PC-9 (cell line): Measurements from ENCODE around the gene SEMA4F. TPM values are rescaled to one million over a fixed set of nuclear protein-coding genes. Genes with fewer than 3 reads are reported as not detected.

Experiments used
- BruUV-seq: library from RNA; stranded (reverse); fragments of 400-500 nt; replicated peaks from 2 replicates; lab custom pipeline; 2021; lab: Mats Ljungman, UMichigan
- CTCF ChIA-PET: fragments of 300-600 bp; sonication (Branson Sonifier 250); formaldehyde crosslinking; loops from one replicate; lab custom pipeline; 2022; ENCODE audit warnings: antibody characterized with exemption; lab: Charles Lee
- POLR2A ChIA-PET: fragments of 300-600 bp; sonication (Branson Sonifier 250); formaldehyde crosslinking; loops from one replicate; lab custom pipeline; 2022; ENCODE audit warnings: antibody characterized with exemption; ENCODE audit not compliant: unreplicated experiment; lab: Charles Lee
- DNase-seq, 2 experiments: peaks; one replicate each; pipeline versions ENCODE4 v3.0.0 to v3.0.0-alpha.2; 2015 to 2022; ENCODE audit warnings: mixed read lengths in 1 of 2
- H2AFZ ChIP-seq: fragments of 200-600 bp; sonication (generic); 2 replicates; pipeline ENCODE4 v1.8.1; 2017; ENCODE audit warnings: antibody characterized with exemption
- H3F3A ChIP-seq: fragments of 200-600 bp; sonication (generic); 2 replicates; pipeline ENCODE4 v1.8.1; 2017; ENCODE audit warnings: antibody characterized with exemption, mild to moderate bottlenecking, low read depth; ENCODE audit not compliant: insufficient read depth
- H3K27ac ChIP-seq: fragments of 200-600 bp; sonication (generic); 2 replicates; pipeline ENCODE4 v1.6.1; 2016; ENCODE audit warnings: mixed run types
- H3K27me3 ChIP-seq: fragments of 200-600 bp; sonication (generic); 2 replicates; pipeline ENCODE4 v1.6.1; 2016; ENCODE audit warnings: low read depth, mixed run types; ENCODE audit not compliant: insufficient read depth
- H3K36me3 ChIP-seq: fragments of 200-600 bp; sonication (generic); 2 replicates; pipeline ENCODE4 v1.6.1; 2016; ENCODE audit warnings: low read depth, mixed run types
- H3K4me1 ChIP-seq: fragments of 200-600 bp; sonication (generic); replicated peaks from 2 replicates; pipeline ENCODE4 v1.6.1; 2016; ENCODE audit warnings: mixed run types; ENCODE audit not compliant: insufficient read depth
- H3K4me2 ChIP-seq: fragments of 200-600 bp; sonication (generic); 2 replicates; pipeline ENCODE4 v1.6.1; 2017; ENCODE audit warnings: mixed run types
- H3K4me3 ChIP-seq: fragments of 200-600 bp; sonication (generic); 2 replicates; pipeline ENCODE4 v1.6.1; 2016; ENCODE audit warnings: mixed run types
- H3K79me2 ChIP-seq: fragments of 200-600 bp; sonication (generic); 2 replicates; pipeline ENCODE4 v1.6.1; 2017; ENCODE audit warnings: low read depth, mixed run types
- H3K9me2 ChIP-seq: fragments of 200-600 bp; sonication (generic); 2 replicates; pipeline ENCODE4 v1.8.1; 2017; ENCODE audit warnings: mild to moderate bottlenecking; ENCODE audit not compliant: insufficient read depth
- H3K9me3 ChIP-seq: fragments of 200-600 bp; sonication (generic); 2 replicates; pipeline ENCODE4 v1.8.1; 2016; ENCODE audit warnings: low read depth; ENCODE audit not compliant: insufficient read depth
- H4K20me1 ChIP-seq: fragments of 200-600 bp; sonication (generic); 2 replicates; pipeline ENCODE4 v1.8.1; 2017; ENCODE audit not compliant: insufficient read depth
- EZH2 ChIP-seq: fragments of 200-600 bp; sonication (generic); IDR thresholded peaks from 2 replicates; pipeline ENCODE4 v1.8.0; 2017; ENCODE audit warnings: antibody characterized with exemption, low read depth
- intact Hi-C: fragments of 100-400 bp; cut with micrococcal nuclease; formaldehyde crosslinking; loops from one replicate; pipeline ENCODE4 v1.10.0; 2022; ENCODE audit not compliant: unreplicated experiment
- total RNA-seq: library from RNA; stranded (reverse); gene quantifications from 2 replicates; pipeline ENCODE4 v1.2.3, GENCODE V29; 2021
- TF ChIP-seq, protein P1 (sequence below): fragments of 200-600 bp; sonication (generic); conservative IDR thresholded peaks from 2 replicates; pipeline ENCODE4 v1.6.1; 2017; ENCODE audit warnings: mixed run types, antibody characterized with exemption, mild to moderate bottlenecking, moderate library complexity

SEMA4F gene
- total RNA-seq, 1 experiment from 2014 or later: 12.3 TPM

DNA sequence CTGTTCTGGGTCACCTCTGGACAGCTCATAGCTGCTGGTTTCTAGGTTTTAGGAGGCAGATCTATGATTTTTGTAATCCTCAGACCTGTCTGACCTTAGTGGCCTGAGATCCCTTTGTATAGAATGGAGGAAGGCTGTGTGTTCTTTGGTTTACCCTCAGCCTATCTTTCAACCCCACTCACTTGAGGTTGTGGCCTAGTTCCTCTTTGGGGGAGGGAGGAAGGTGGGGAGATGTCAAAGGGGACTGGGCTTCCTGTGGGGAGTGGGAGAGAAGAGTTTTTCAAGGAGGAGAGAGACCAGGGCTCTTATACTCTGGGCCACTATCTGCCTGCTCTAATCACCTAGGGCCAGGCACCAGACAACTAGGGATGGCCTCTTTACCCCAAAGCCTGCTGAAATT is 28.5 kb downstream of the SEMA4F start:
- no peaks in the 10 kb centered on the region for H3K36me3 ChIP-seq
- no peak overlapping the region for H3K27ac ChIP-seq
- no peak overlapping the region for H3K4me3 ChIP-seq
- intact Hi-C loops: no loop called here
- TF ChIP-seq, protein P1, sequence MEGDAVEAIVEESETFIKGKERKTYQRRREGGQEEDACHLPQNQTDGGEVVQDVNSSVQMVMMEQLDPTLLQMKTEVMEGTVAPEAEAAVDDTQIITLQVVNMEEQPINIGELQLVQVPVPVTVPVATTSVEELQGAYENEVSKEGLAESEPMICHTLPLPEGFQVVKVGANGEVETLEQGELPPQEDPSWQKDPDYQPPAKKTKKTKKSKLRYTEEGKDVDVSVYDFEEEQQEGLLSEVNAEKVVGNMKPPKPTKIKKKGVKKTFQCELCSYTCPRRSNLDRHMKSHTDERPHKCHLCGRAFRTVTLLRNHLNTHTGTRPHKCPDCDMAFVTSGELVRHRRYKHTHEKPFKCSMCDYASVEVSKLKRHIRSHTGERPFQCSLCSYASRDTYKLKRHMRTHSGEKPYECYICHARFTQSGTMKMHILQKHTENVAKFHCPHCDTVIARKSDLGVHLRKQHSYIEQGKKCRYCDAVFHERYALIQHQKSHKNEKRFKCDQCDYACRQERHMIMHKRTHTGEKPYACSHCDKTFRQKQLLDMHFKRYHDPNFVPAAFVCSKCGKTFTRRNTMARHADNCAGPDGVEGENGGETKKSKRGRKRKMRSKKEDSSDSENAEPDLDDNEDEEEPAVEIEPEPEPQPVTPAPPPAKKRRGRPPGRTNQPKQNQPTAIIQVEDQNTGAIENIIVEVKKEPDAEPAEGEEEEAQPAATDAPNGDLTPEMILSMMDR: no peak
- TF ChIP-seq EZH2: no peak
- H3K79me2 ChIP-seq: no peaks in the 10 kb centered on the region
- H3K27me3 ChIP-seq: no peaks in the 10 kb centered on the region
- H3K4me1 ChIP-seq: no peaks in the 10 kb centered on the region
- no peaks in the 10 kb centered on the region for H3K9me3 ChIP-seq
- CTCF ChIA-PET: no interaction called here
- H3F3A ChIP-seq: no peaks in the 10 kb centered on the region
- no peak for DNase-seq
- H3K9me2 ChIP-seq: no peaks in the 10 kb centered on the region
- no peak overlapping the region for H2AFZ ChIP-seq
- H4K20me1 ChIP-seq: no peaks in the 10 kb centered on the region
- H3K4me2 ChIP-seq: no peak overlapping the region
- POLR2A ChIA-PET: no interaction called here
- no TSS peak for BruUV-seq

DNA sequence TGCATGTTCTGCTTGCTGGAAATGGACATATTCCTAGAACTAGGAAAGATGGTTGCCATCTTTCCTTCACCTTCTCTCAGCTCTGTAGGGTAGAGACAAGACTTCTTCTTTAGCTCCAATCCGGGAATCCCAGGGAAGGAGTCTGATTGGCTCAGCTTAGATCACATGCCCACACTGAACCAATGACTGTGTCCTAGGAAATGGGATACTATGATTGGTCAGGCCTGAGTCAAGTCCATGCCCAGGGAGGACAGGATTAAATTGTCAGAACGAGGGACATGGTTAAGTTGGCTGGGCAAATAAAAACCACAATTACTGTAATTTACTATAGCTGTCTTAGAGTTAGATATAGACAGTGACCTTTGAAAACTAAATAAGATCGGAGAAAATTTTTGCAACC is 31.4 kb downstream of the SEMA4F start:
- no peak overlapping the region for H3K27ac ChIP-seq
- H4K20me1 ChIP-seq: no peaks in the 10 kb centered on the region
- no peak overlapping the region for H3K4me2 ChIP-seq
- H3K27me3 ChIP-seq: no peaks in the 10 kb centered on the region
- no peak for DNase-seq
- ChIA-PET CTCF (no interaction called here), POLR2A (no interaction called here)
- TF ChIP-seq, protein P1: no peak
- TF ChIP-seq EZH2: no peak
- no peak overlapping the region for H3K4me3 ChIP-seq
- intact Hi-C loops: no loop called here
- no TSS peak for BruUV-seq
- H3K9me3 ChIP-seq: no peaks in the 10 kb centered on the region
- H2AFZ ChIP-seq: no peak overlapping the region
- 0 out of 2 replicates have a peak, but pooled peaks cover 2% of the 10 kb centered on the region for H3F3A ChIP-seq
- no peaks in the 10 kb centered on the region for H3K79me2 ChIP-seq
- H3K4me1 ChIP-seq: 0 out of 2 replicates have a peak, but pooled peaks cover 8% of the 10 kb centered on the region
- H3K36me3 ChIP-seq: no peaks in the 10 kb centered on the region
- no peaks in the 10 kb centered on the region for H3K9me2 ChIP-seq

DNA sequence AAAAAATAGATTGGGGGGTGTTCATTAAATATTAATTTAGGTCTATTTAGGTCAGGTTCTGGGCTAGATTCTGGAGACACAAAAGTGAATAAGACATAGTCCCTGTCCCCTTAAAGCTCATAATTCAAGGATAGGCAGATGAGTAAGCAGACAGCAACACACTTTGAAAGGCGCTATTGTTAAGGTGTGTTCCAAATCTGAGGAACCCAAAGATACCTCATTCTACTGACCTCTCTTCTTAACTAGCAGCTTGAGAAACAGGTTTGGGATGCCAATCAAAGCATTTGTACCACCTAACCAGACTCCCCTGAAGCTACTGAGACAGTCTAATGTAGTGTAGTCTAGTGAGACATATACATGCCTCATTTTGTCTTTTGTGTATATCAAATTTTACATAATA is 34.8 kb downstream of the SEMA4F start:
- Histone ChIP-seq H4K20me1 (no peaks in the 10 kb centered on the region), H3K4me1 (peaks cover 16% of the 10 kb centered on the region), H3K4me3 (no peak overlapping the region), H3K36me3 (no peaks in the 10 kb centered on the region), H2AFZ (no peak overlapping the region), H3K9me2 (no peaks in the 10 kb centered on the region), H3F3A (0 out of 2 replicates have a peak, but pooled peaks cover 10% of the 10 kb centered on the region), H3K27ac (no peak overlapping the region), H3K9me3 (no peaks in the 10 kb centered on the region), H3K4me2 (no peak overlapping the region), H3K79me2 (no peaks in the 10 kb centered on the region), H3K27me3 (no peaks in the 10 kb centered on the region)
- ChIA-PET CTCF (interaction anchor here (0.5 to 0.6 kb wide), 2 partner anchors 152 to 741 kb away, joined by 4 to 7 read pairs; no protein-coding TSS in a partner anchor), POLR2A (interaction anchor here (0.7 kb wide), 1 partner anchor 13 kb away, joined by 8 read pairs; no protein-coding TSS in a partner anchor)
- DNase-seq: no peak
- no peak for TF ChIP-seq EZH2
- TF ChIP-seq, protein P1: no peak
- intact Hi-C loops: no loop called here
- no TSS peak for BruUV-seq
